ENCODE data around the gene ALDH1A3.

DNA sequence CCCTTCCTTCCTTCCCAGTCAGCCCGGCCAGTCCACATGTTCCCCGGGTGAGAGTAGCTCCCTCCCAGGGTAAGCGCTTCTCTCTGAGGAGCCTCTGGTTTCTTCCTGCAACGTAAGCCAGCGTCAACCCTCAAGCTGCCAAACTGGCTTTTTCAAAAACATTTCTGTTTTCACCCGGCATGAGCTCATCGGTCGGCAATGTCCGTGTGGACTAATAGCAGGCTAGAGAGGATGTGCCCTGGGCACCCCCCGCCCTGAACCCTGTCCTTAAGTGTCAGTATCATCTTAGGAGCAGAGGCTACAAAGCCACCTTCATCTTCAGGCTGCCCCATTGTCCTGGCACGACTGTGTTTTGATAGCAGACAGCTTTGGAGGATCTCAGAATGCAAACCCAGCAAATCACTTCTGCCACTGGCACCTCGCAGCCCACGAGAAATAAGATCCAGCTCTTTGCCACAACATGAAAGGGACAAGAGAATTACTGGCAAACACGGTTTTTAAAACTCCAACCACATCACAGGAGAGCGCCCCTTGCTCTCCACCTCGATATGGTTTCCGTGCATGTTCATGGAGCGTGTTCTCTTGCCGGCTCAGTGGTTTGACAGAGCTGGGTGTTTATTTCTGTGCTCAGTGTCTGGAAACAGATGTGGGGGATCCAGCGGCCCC is 9.9 kb downstream of the ALDH1A3 start:
- TF ChIP-seq, protein P1, sequence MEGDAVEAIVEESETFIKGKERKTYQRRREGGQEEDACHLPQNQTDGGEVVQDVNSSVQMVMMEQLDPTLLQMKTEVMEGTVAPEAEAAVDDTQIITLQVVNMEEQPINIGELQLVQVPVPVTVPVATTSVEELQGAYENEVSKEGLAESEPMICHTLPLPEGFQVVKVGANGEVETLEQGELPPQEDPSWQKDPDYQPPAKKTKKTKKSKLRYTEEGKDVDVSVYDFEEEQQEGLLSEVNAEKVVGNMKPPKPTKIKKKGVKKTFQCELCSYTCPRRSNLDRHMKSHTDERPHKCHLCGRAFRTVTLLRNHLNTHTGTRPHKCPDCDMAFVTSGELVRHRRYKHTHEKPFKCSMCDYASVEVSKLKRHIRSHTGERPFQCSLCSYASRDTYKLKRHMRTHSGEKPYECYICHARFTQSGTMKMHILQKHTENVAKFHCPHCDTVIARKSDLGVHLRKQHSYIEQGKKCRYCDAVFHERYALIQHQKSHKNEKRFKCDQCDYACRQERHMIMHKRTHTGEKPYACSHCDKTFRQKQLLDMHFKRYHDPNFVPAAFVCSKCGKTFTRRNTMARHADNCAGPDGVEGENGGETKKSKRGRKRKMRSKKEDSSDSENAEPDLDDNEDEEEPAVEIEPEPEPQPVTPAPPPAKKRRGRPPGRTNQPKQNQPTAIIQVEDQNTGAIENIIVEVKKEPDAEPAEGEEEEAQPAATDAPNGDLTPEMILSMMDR (IDR thresholded peaks at IDR 0.05), result no peak
- TF ChIP-seq EZH2 (IDR thresholded peaks at IDR 0.05; ENCODE audit: borderline replicate concordance, insufficient read depth, low read depth, low read length, poor library complexity, severe bottlenecking), result no peak

Measured in B cell (primary cell).